Endothelial cell of umbilical vein (primary cell): Measurements from ENCODE around the gene CYP2S1. TPM values are rescaled to one million over a fixed set of nuclear protein-coding genes. Genes with fewer than 3 reads are reported as not detected.
A peak's percentile ranks its signal among the peaks of the same experiment; 100 is the strongest.

Source experiments
- BruUV-seq: library from RNA; stranded (reverse); fragments of 400-500 nt; replicated peaks from 2 replicates; lab custom pipeline; 2021; lab: Mats Ljungman, UMichigan
- CTCF ChIA-PET: fragments of 300-600, 350-600 bp; sonication (Branson Sonifier 250); formaldehyde crosslinking; loops from one replicate; lab custom pipeline; 2021; ENCODE audit warnings: antibody characterized with exemption, inconsistent platforms; lab: Charles Lee
- POLR2A ChIA-PET: fragments of 300-600, 350-600 bp; sonication (Branson Sonifier 250); formaldehyde crosslinking; loops from one replicate; lab custom pipeline; 2021; ENCODE audit warnings: antibody characterized with exemption, inconsistent platforms; lab: Charles Lee
- DNase-seq: peaks from one replicate; pipeline ENCODE4 v3.0.0-alpha.2; 2011; ENCODE audit warnings: low read depth, low spot score
- FAIRE-seq: peaks from 2 replicates; lab custom pipeline; 2011; peaks lifted over from hg19 to GRCh38; lab: Jason Lieb, UNC
- H2AFZ ChIP-seq: 2 replicates; pipeline ENCODE4 v1.6.0; 2012; ENCODE audit warnings: low read depth, low read length, control low read depth, inconsistent platforms
- H3K27ac ChIP-seq: 2 replicates; pipeline ENCODE4 v1.5.1; 2011; ENCODE audit warnings: low read depth, mild to moderate bottlenecking, control low read depth, low read length, moderate library complexity; ENCODE audit not compliant: insufficient read depth
- H3K27me3 ChIP-seq, 2 experiments: 2 replicates each; pipeline versions ENCODE4 v1.6.0 to v1.6.1; 2011; ENCODE audit warnings: low read length in 2 of 2, mixed read lengths in 1 of 2; ENCODE audit not compliant: control insufficient read depth in 2 of 2, insufficient read depth in 2 of 2
- H3K36me3 ChIP-seq, 2 experiments: 2 replicates in 1 of 2; 3 replicates in 1 of 2; pipeline ENCODE4 v1.5.1; 2011; ENCODE audit warnings: low read length in 2 of 2, mild to moderate bottlenecking in 1 of 2, moderate library complexity in 1 of 2; ENCODE audit not compliant: control insufficient read depth in 2 of 2, insufficient read depth in 2 of 2; ENCODE audit errors: extremely low read depth in 1 of 2
- H3K4me1 ChIP-seq: 3 replicates; pipeline ENCODE4 v1.5.1; 2011; ENCODE audit warnings: mild to moderate bottlenecking, low read length; ENCODE audit not compliant: control insufficient read depth, insufficient read depth; ENCODE audit errors: extremely low read depth
- H3K4me2 ChIP-seq: 2 replicates; pipeline ENCODE4 v1.6.1; 2011; ENCODE audit warnings: low read length, control low read depth, mixed read lengths; ENCODE audit not compliant: insufficient read depth
- H3K4me3 ChIP-seq, 3 experiments: fragments of 200-600 bp in 1 of 3; sonication (generic), shearing (Covaris generic) in 1 of 3; replicated peaks in 1 of 3; 2 replicates each; pipeline ENCODE4 v1.5.1; 2011 to 2016; ENCODE audit warnings: control low read depth in 3 of 3, low read length in 3 of 3, mild to moderate bottlenecking in 2 of 3, inconsistent platforms in 1 of 3, low read depth in 1 of 3, moderate library complexity in 1 of 3; ENCODE audit not compliant: insufficient read depth in 1 of 3
- H3K79me2 ChIP-seq: 2 replicates; pipeline ENCODE4 v1.6.0; 2012; ENCODE audit warnings: low read length, inconsistent platforms; ENCODE audit not compliant: control insufficient read depth, insufficient read depth
- H3K9ac ChIP-seq: replicated peaks from 2 replicates; pipeline ENCODE3; 2011; ENCODE audit warnings: low read length, control low read depth; ENCODE audit not compliant: insufficient read depth; ENCODE audit errors: extremely low read depth
- H3K9me1 ChIP-seq: replicated peaks from 3 replicates; pipeline ENCODE4 v1.6.0; 2011; ENCODE audit warnings: mild to moderate bottlenecking, low read length; ENCODE audit not compliant: control insufficient read depth, insufficient read depth; ENCODE audit errors: extremely low read depth
- H3K9me3 ChIP-seq: replicated peaks from 2 replicates; pipeline ENCODE4 v1.5.1; 2012; ENCODE audit warnings: low read length, inconsistent platforms; ENCODE audit not compliant: control insufficient read depth, insufficient read depth
- H4K20me1 ChIP-seq: replicated peaks from 2 replicates; pipeline ENCODE3; 2011; ENCODE audit warnings: mild to moderate bottlenecking, low read length; ENCODE audit not compliant: control insufficient read depth, insufficient read depth; ENCODE audit errors: extremely low read depth
- EZH2 ChIP-seq: IDR thresholded peaks from 2 replicates; pipeline ENCODE4 v1.6.1; 2012; ENCODE audit warnings: borderline replicate concordance, low read depth, mild to moderate bottlenecking, moderate library complexity, low read length, inconsistent platforms; ENCODE audit not compliant: severe bottlenecking
- FOS ChIP-seq: IDR thresholded peaks from 2 replicates; pipeline ENCODE4 v1.6.1; 2011; ENCODE audit warnings: mild to moderate bottlenecking, low read length, moderate library complexity, borderline replicate concordance; ENCODE audit not compliant: insufficient read depth
- GATA2 ChIP-seq: IDR thresholded peaks from 2 replicates; pipeline ENCODE4 v1.7.0; 2011; ENCODE audit warnings: low read depth, mild to moderate bottlenecking, moderate library complexity, mixed read lengths, low read length; ENCODE audit not compliant: insufficient read length, insufficient read depth
- JUN ChIP-seq: IDR thresholded peaks from 2 replicates; pipeline ENCODE4 v1.6.1; 2011; ENCODE audit warnings: borderline replicate concordance, low read depth; ENCODE audit not compliant: insufficient read length, insufficient read depth
- MYC ChIP-seq: IDR thresholded peaks from one replicate; pipeline ENCODE4 v1.6.1; 2011; ENCODE audit warnings: mild to moderate bottlenecking, low read depth, low read length
- POLR2A ChIP-seq: IDR thresholded peaks from 2 replicates; pipeline ENCODE4 v1.6.1; 2012; ENCODE audit warnings: low read depth, mild to moderate bottlenecking, control low read depth, low read length
- POLR2AphosphoS5 ChIP-seq: IDR thresholded peaks from 2 replicates; pipeline ENCODE4 v1.6.1; 2012; ENCODE audit warnings: low read depth, mild to moderate bottlenecking, control low read depth, low read length, moderate library complexity; ENCODE audit not compliant: insufficient read depth
- dilution Hi-C: fragments of 300-500 bp; cut with MboI; formaldehyde crosslinking; loops from one replicate; pipeline ENCODE4 v1.15.0; 2019; ENCODE audit warnings: low sequenced_read_pairs; ENCODE audit not compliant: extremely low pct_ligation_motif_present
- intact Hi-C: fragments of 100-400 bp; cut with micrococcal nuclease; formaldehyde crosslinking; loops from one replicate; pipeline ENCODE4 v1.10.0; 2022
- polyA plus RNA-seq, 4 experiments: library from polyadenylated mRNA; depleted of rRNA in 3 of 4; stranded (reverse) in 3 of 4; unstranded in 1 of 4; fragments of >200 nt; gene quantifications; 2 replicates each; pipeline versions ENCODE4 v1.2.1 to v1.2.3, GENCODE V29; 2011 to 2012; ENCODE audit warnings: missing spikeins in 1 of 4
- total RNA-seq: library from RNA; stranded (reverse); gene quantifications from 2 replicates; pipeline ENCODE4 v1.2.3, GENCODE V29; 2021
- TF ChIP-seq, protein P1 (sequence below): IDR thresholded peaks from 2 replicates; pipeline ENCODE4 v1.6.1; 2011; ENCODE audit not compliant: insufficient read depth, insufficient read length
- TF ChIP-seq, protein P2 (sequence below), 2 donors: IDR thresholded peaks; 1 replicate in 1 of 2; 2 replicates in 1 of 2; pipeline ENCODE4 v1.5.1; 2011; ENCODE audit warnings: low read length in 2 of 2, mild to moderate bottlenecking in 2 of 2, moderate library complexity in 2 of 2, control low read depth in 1 of 2, inconsistent platforms in 1 of 2, low read depth in 1 of 2; ENCODE audit not compliant: insufficient read depth in 1 of 2; ENCODE audit errors: extremely low read depth in 1 of 2

The CYP2S1 gene
- total and polyA plus RNA-seq, 2 donors (not counting 3 experiments of a cell fraction or from before 2014, with no cell fraction given) = 0.98 to 4.5 TPM

- FAIRE-seq (no peak), DNase-seq (no peak)
- BruUV-seq = no TSS peak
- no peak overlapping the region for H3K4me2 ChIP-seq
- no peaks in the 10 kb centered on the region for H4K20me1 ChIP-seq
- peaks cover 12% of the 10 kb centered on the region for H3K4me1 ChIP-seq
- TF ChIP-seq, protein P1, sequence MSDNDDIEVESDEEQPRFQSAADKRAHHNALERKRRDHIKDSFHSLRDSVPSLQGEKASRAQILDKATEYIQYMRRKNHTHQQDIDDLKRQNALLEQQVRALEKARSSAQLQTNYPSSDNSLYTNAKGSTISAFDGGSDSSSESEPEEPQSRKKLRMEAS = no peak
- TF ChIP-seq POLR2AphosphoS5 (peak; percentile 54), POLR2A (peak; percentile 60), MYC (no peak), EZH2 (no peak)
- peaks cover 34% of the 10 kb centered on the region for H3K79me2 ChIP-seq
- H3K9me3 ChIP-seq = no peaks in the 10 kb centered on the region
- peaks cover 2 to 11% of the 10 kb centered on the region in 2 experiments for H3K36me3 ChIP-seq
- CTCF ChIA-PET = interaction anchor here (1.2 kb wide), 1 partner anchor 26 kb away, joined by 5 read pairs; no protein-coding TSS in a partner anchor
- intact Hi-C loops (no loop called here), dilution Hi-C loops (no loop called here)
- POLR2A ChIA-PET = no interaction called here
- H3K27ac ChIP-seq = no peak overlapping the region
- no peaks in the 10 kb centered on the region for H3K27me3 ChIP-seq
- H3K9me1 ChIP-seq = no peaks in the 10 kb centered on the region
- H3K9ac ChIP-seq = no peak overlapping the region
- no peak overlapping the region for H2AFZ ChIP-seq
- no peak overlapping the region for H3K4me3 ChIP-seq
Measured at GRCh38 chr19:41230067-41230857, 37.2 kb downstream of the CYP2S1 start.

- Histone ChIP-seq H3K36me3 (peaks cover 2 to 15% of the 10 kb centered on the region in 2 experiments), H3K9me3 (no peaks in the 10 kb centered on the region), H3K4me2 (no peak overlapping the region), H3K79me2 (peaks cover 30% of the 10 kb centered on the region), H2AFZ (no peak overlapping the region), H3K27me3 (no peaks in the 10 kb centered on the region), H3K9me1 (no peaks in the 10 kb centered on the region), H3K27ac (no peak overlapping the region), H3K9ac (no peak overlapping the region), H3K4me3 (no peak overlapping the region), H3K4me1 (no peaks in the 10 kb centered on the region), H4K20me1 (no peaks in the 10 kb centered on the region)
- BruUV-seq = no TSS peak
- no peak for DNase-seq
- POLR2A ChIA-PET = no interaction called here
- intact Hi-C loops (no loop called here), dilution Hi-C loops (no loop called here)
- no peak for FAIRE-seq
- CTCF ChIA-PET = interaction anchor here (0.7 to 1.0 kb wide), 2 partner anchors 28 to 30 kb away, joined by 4 to 5 read pairs; no protein-coding TSS in a partner anchor
- TF ChIP-seq FOS (no peak), POLR2AphosphoS5 (no peak), JUN (no peak), GATA2 (no peak), EZH2 (no peak), POLR2A (no peak), MYC (no peak)
- TF ChIP-seq, protein P1 = no peak
- TF ChIP-seq, protein P2, sequence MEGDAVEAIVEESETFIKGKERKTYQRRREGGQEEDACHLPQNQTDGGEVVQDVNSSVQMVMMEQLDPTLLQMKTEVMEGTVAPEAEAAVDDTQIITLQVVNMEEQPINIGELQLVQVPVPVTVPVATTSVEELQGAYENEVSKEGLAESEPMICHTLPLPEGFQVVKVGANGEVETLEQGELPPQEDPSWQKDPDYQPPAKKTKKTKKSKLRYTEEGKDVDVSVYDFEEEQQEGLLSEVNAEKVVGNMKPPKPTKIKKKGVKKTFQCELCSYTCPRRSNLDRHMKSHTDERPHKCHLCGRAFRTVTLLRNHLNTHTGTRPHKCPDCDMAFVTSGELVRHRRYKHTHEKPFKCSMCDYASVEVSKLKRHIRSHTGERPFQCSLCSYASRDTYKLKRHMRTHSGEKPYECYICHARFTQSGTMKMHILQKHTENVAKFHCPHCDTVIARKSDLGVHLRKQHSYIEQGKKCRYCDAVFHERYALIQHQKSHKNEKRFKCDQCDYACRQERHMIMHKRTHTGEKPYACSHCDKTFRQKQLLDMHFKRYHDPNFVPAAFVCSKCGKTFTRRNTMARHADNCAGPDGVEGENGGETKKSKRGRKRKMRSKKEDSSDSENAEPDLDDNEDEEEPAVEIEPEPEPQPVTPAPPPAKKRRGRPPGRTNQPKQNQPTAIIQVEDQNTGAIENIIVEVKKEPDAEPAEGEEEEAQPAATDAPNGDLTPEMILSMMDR (IDR thresholded peaks at IDR 0.05; ENCODE audit: extremely low read depth in 1 of 2, insufficient read depth in 1 of 2, low read depth in 1 of 2, low read length in 2 of 2) = no peak
Measured at GRCh38 chr19:41232686-41233085, 39.7 kb downstream of the CYP2S1 start.
